Measurements from ENCODE around the gene PRRT1B. TPM values are rescaled to one million over a fixed set of nuclear protein-coding genes. Genes with fewer than 3 reads are reported as not detected.

PRRT1B gene
- total RNA-seq, 4 donors from 2014 or later: 0.94 to 3.9 TPM; not detected in 2

GRCh38 chr9:131555841-131556673 lies 10.7 kb downstream of the PRRT1B start:
- H3K27ac ChIP-seq: no peak overlapping the region
- peaks cover 0 to 3% of the 10 kb centered on the region in 2 donors for H3K27me3 ChIP-seq
- TF ChIP-seq POLR2A (IDR thresholded peaks at IDR 0.05) (no peak), CTCF (IDR thresholded peaks at IDR 0.05) (no peak)
- H3K4me3 ChIP-seq: no peak overlapping the region
- DNase-seq: no peak
- H3K4me1 ChIP-seq: no peaks in the 10 kb centered on the region
- H3K9me3 ChIP-seq: no peaks in the 10 kb centered on the region
- no peaks in the 10 kb centered on the region for H3K36me3 ChIP-seq

GRCh38 chr9:131557855-131558548 lies 12.7 kb downstream of the PRRT1B start:
- no peak for DNase-seq
- no peaks in the 10 kb centered on the region for H3K36me3 ChIP-seq
- TF ChIP-seq POLR2A (IDR thresholded peaks at IDR 0.05): no peak
- no peak for TF ChIP-seq CTCF (IDR thresholded peaks at IDR 0.05)
- peaks cover 0 to 3% of the 10 kb centered on the region in 2 donors for H3K27me3 ChIP-seq
- no peak overlapping the region for H3K27ac ChIP-seq
- H3K9me3 ChIP-seq: no peaks in the 10 kb centered on the region
- no peaks in the 10 kb centered on the region for H3K4me1 ChIP-seq
- no peak overlapping the region for H3K4me3 ChIP-seq

- Histone ChIP-seq H3K27ac (no peak overlapping the region), H3K4me1 (no peaks in the 10 kb centered on the region), H3K9me3 (no peaks in the 10 kb centered on the region), H3K36me3 (no peaks in the 10 kb centered on the region), H3K4me3 (no peak overlapping the region), H3K27me3 (peaks cover 0 to 3% of the 10 kb centered on the region in 2 donors)
- DNase-seq: no peak
- TF ChIP-seq POLR2A (IDR thresholded peaks at IDR 0.05) (no peak), CTCF (IDR thresholded peaks at IDR 0.05) (peak in 2 of 6 experiments; percentile 5 to 7)
These were observed 14.2 kb downstream of the PRRT1B start for GRCh38 chr9:131559421-131560000.

- Histone ChIP-seq H3K9me3 (no peaks in the 10 kb centered on the region), H3K36me3 (no peaks in the 10 kb centered on the region), H3K27me3 (no peaks in the 10 kb centered on the region), H3K4me3 (no peak overlapping the region), H3K4me1 (no peaks in the 10 kb centered on the region), H3K27ac (no peak overlapping the region)
- TF ChIP-seq CTCF (IDR thresholded peaks at IDR 0.05) (no peak), POLR2A (IDR thresholded peaks at IDR 0.05) (no peak)
- DNase-seq: no peak
These were observed 17.0 kb downstream of the PRRT1B start for GRCh38 chr9:131562032-131562959.

DNA sequence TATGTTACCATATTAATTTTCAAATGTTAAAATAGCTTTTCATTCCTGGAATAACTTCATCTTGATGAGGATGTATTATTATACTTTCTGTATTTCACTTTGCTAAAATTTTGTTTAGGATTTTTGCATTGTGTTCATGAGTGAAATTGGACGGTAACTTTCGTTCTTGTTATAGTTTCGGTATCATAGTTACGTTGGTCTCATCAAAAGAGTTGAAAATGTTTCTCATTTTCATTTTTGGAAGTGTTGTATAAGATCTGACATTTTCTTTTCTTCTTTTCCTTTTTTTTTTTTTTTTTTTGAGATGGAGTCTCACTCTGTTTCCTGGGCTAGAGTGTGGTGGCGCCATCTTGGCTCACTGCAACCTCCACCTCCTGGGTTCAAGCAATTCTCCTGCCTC lies 20.0 kb downstream of the PRRT1B start:
- no peak for TF ChIP-seq CTCF (IDR thresholded peaks at IDR 0.05)
- no peak for TF ChIP-seq POLR2A (IDR thresholded peaks at IDR 0.05)
- Histone ChIP-seq H3K9me3 (no peaks in the 10 kb centered on the region), H3K27me3 (no peaks in the 10 kb centered on the region), H3K27ac (no peak overlapping the region), H3K4me1 (no peaks in the 10 kb centered on the region), H3K36me3 (peaks cover 0 to 8% (median 0%) of the 10 kb centered on the region in 3 donors), H3K4me3 (no peak overlapping the region)
- no peak for DNase-seq
